ENCODE measurements around the gene DDX11.
"Not testable (repeated sequence)": the region's sequence is repeated elsewhere in the genome, so short reads cannot be mapped to it uniquely, and the experiment has no call there.

DNA sequence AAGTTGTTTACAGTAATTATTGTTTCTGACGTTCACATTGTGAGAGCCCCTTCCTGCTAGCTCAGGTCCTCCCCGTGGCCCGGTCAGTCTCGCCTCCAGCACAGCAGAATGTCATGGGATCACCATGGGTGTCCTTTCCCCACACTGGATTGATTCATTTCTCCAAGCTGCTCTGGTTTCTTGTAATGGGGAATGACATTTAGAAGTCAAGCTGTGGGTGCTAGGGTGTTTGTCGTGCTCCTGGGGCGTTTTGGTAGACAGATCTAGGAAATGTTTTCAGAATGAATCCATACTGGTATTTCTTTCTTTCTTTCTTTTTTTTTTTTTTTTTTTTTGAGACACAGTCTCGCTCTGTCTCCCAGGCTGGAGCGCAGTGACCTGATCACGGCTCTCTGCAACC lies 25.1 kb downstream of the DDX11 start:
- TF ChIP-seq CTCF (conservative IDR thresholded peaks at IDR 0.05); ZFX (IDR thresholded peaks at IDR 0.05): not testable (repeated sequence)

Measured in C4-2B (cell line).